Natural killer cell (primary cell): ENCODE results near the gene SCGB3A1. TPM values are rescaled to one million over a fixed set of nuclear protein-coding genes. Genes with fewer than 3 reads are reported as not detected.

ENCODE experiments used
- ATAC-seq, 3 donors: fragments of 150-1000 bp in 2 of 3; fragments of 200-7000 bp in 1 of 3; cut with Tn5 transposase; 1 replicate in 1 of 3; 2 replicates in 2 of 3; pipeline ENCODE4 v1.10.0; 2021; ENCODE audit warnings: mild to moderate bottlenecking in 2 of 3, moderate library complexity in 2 of 3
- DNase-seq, 2 donors: peaks; one replicate each; pipeline versions ENCODE4 v3.0.0 to v3.0.0-alpha.2; 2013 to 2021; ENCODE audit warnings: mixed read lengths in 1 of 2
- H3K27ac ChIP-seq: one replicate; pipeline ENCODE4 v1.5.1; 2013; ENCODE audit warnings: mild to moderate bottlenecking, low read length
- H3K27me3 ChIP-seq: one replicate; pipeline ENCODE4 v1.6.1; 2013; ENCODE audit warnings: low read length; ENCODE audit not compliant: control insufficient read depth, insufficient read depth
- H3K36me3 ChIP-seq: one replicate; pipeline ENCODE4 v1.6.1; 2013; ENCODE audit warnings: low read length; ENCODE audit not compliant: control insufficient read depth, insufficient read depth
- H3K4me1 ChIP-seq: one replicate; pipeline ENCODE4 v1.6.1; 2013; ENCODE audit warnings: low read length; ENCODE audit not compliant: control insufficient read depth, insufficient read depth
- H3K4me3 ChIP-seq: one replicate; pipeline ENCODE4 v1.5.1; 2013; ENCODE audit warnings: low read length
- H3K9me3 ChIP-seq: one replicate; pipeline ENCODE4 v1.6.1; 2013; ENCODE audit warnings: low read length; ENCODE audit not compliant: control insufficient read depth, insufficient read depth
- H3K27ac Mint-ChIP-seq, 2 donors: one replicate each; pipeline ENCODE4 v1.8.0; 2022; ENCODE audit warnings: mild to moderate bottlenecking in 2 of 2, mixed read lengths in 2 of 2, moderate library complexity in 1 of 2
- H3K27me3 Mint-ChIP-seq, 2 donors: one replicate each; pipeline ENCODE4 v1.8.0; 2022; ENCODE audit warnings: low read depth in 2 of 2, mixed read lengths in 2 of 2
- H3K36me3 Mint-ChIP-seq: one replicate; pipeline ENCODE4 v1.8.0; 2022; ENCODE audit warnings: mixed read lengths
- H3K4me1 Mint-ChIP-seq, 2 donors: one replicate each; pipeline ENCODE4 v1.8.0; 2022; ENCODE audit warnings: mixed read lengths in 2 of 2
- H3K4me3 Mint-ChIP-seq: one replicate; pipeline ENCODE4 v1.8.0; 2022; ENCODE audit warnings: mild to moderate bottlenecking, moderate library complexity, mixed read lengths
- H3K9me3 Mint-ChIP-seq, 2 donors: one replicate each; pipeline ENCODE4 v1.8.0; 2022; ENCODE audit warnings: mixed read lengths in 2 of 2
- WGBS: methylation state at CpG from one replicate; pipeline ENCODE4 v1.1.7; 2013; ENCODE audit warnings: missing lambda C conversion rate; ENCODE audit not compliant: insufficient coverage; 5-methylcytosine and 5-hydroxymethylcytosine counted together
- intact Hi-C: fragments of 100-400 bp; cut with micrococcal nuclease; formaldehyde crosslinking; loops from one replicate; pipeline ENCODE4 v1.14.2; 2022
- total RNA-seq, 4 donors: library from RNA; stranded (reverse); fragments of 120-200 nt in 1 of 4; gene quantifications; one replicate each; pipeline versions ENCODE4 v1.2.3 to v1.2.4, GENCODE V29; 2013 to 2022
- TF ChIP-seq, protein P1 (sequence below): fragments of 200-600 bp; IDR thresholded peaks from one replicate; pipeline ENCODE4 v1.8.0; 2022; ENCODE audit warnings: antibody characterized with exemption

The SCGB3A1 gene
- total RNA-seq, 3 donors from 2014 or later (not counting 1 experiment from before 2014, with no cell fraction given) = not detected

GRCh38 chr5:180598316-180598701, 7.0 kb upstream of the SCGB3A1 start:
- H3K4me1 ChIP-seq = no peaks in the 10 kb centered on the region
- H3K27me3 ChIP-seq = peaks cover 2% of the 10 kb centered on the region
- no peak for ATAC-seq
- TF ChIP-seq, protein P1, sequence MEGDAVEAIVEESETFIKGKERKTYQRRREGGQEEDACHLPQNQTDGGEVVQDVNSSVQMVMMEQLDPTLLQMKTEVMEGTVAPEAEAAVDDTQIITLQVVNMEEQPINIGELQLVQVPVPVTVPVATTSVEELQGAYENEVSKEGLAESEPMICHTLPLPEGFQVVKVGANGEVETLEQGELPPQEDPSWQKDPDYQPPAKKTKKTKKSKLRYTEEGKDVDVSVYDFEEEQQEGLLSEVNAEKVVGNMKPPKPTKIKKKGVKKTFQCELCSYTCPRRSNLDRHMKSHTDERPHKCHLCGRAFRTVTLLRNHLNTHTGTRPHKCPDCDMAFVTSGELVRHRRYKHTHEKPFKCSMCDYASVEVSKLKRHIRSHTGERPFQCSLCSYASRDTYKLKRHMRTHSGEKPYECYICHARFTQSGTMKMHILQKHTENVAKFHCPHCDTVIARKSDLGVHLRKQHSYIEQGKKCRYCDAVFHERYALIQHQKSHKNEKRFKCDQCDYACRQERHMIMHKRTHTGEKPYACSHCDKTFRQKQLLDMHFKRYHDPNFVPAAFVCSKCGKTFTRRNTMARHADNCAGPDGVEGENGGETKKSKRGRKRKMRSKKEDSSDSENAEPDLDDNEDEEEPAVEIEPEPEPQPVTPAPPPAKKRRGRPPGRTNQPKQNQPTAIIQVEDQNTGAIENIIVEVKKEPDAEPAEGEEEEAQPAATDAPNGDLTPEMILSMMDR = no peak
- intact Hi-C loops = no loop called here
- H3K27ac ChIP-seq = no peak overlapping the region
- no peaks in the 10 kb centered on the region for H3K36me3 ChIP-seq
- no peaks in the 10 kb centered on the region for H3K9me3 Mint-ChIP-seq
- H3K4me1 Mint-ChIP-seq = no peaks in the 10 kb centered on the region
- no peaks in the 10 kb centered on the region for H3K36me3 Mint-ChIP-seq
- peaks cover 4 to 7% of the 10 kb centered on the region in 2 donors for H3K27me3 Mint-ChIP-seq
- no peak overlapping the region for H3K4me3 Mint-ChIP-seq
- 89% methylated on average over 9 of the region's 9 CpGs for WGBS
- no peak overlapping the region for H3K4me3 ChIP-seq
- H3K9me3 ChIP-seq = no peaks in the 10 kb centered on the region
- H3K27ac Mint-ChIP-seq = no peak overlapping the region
- no peak for DNase-seq

GRCh38 chr5:180596668-180597231, 5.5 kb upstream of the SCGB3A1 start:
- Mint-ChIP-seq H3K4me1 (no peaks in the 10 kb centered on the region), H3K36me3 (no peaks in the 10 kb centered on the region), H3K27ac (no peak overlapping the region), H3K27me3 (peaks cover 13 to 14% of the 10 kb centered on the region in 2 donors), H3K9me3 (no peaks in the 10 kb centered on the region), H3K4me3 (no peak overlapping the region)
- Histone ChIP-seq H3K27me3 (peaks cover 2% of the 10 kb centered on the region), H3K36me3 (no peaks in the 10 kb centered on the region), H3K27ac (no peak overlapping the region), H3K4me3 (no peak overlapping the region), H3K9me3 (no peaks in the 10 kb centered on the region), H3K4me1 (no peaks in the 10 kb centered on the region)
- TF ChIP-seq, protein P1 = no peak
- intact Hi-C loops = no loop called here
- WGBS = 61% methylated on average over 24 of the region's 24 CpGs
- no peak for ATAC-seq
- no peak for DNase-seq

GRCh38 chr5:180596115-180596667, 4.9 kb upstream of the SCGB3A1 start:
- no peaks in the 10 kb centered on the region for H3K9me3 Mint-ChIP-seq
- H3K27me3 Mint-ChIP-seq = peaks cover 13 to 14% of the 10 kb centered on the region in 2 donors
- H3K36me3 Mint-ChIP-seq = no peaks in the 10 kb centered on the region
- no peaks in the 10 kb centered on the region for H3K4me1 ChIP-seq
- intact Hi-C loops = no loop called here
- 92% methylated on average over 12 of the region's 12 CpGs for WGBS
- no peak for ATAC-seq
- DNase-seq = no peak
- no peaks in the 10 kb centered on the region for H3K36me3 ChIP-seq
- peaks cover 2% of the 10 kb centered on the region for H3K27me3 ChIP-seq
- no peak overlapping the region for H3K27ac Mint-ChIP-seq
- H3K4me1 Mint-ChIP-seq = no peaks in the 10 kb centered on the region
- no peak overlapping the region for H3K4me3 ChIP-seq
- no peak overlapping the region for H3K4me3 Mint-ChIP-seq
- TF ChIP-seq, protein P1 = no peak
- H3K9me3 ChIP-seq = no peaks in the 10 kb centered on the region
- no peak overlapping the region for H3K27ac ChIP-seq
